Testis (tissue), 2 donors: ENCODE measurements around the gene PCBP3.

ENCODE experiments used
- CTCF ChIP-seq, 3 experiments: fragments of 450-650 bp in 2 of 3; fragments of 200-600 bp in 1 of 3; sonication (generic) in 1 of 3; IDR thresholded peaks; one replicate each; pipeline ENCODE4 v1.5.1; 2016 to 2019; ENCODE audit warnings: antibody characterized with exemption in 3 of 3, mild to moderate bottlenecking in 2 of 3, moderate library complexity in 1 of 3
- POLR2A ChIP-seq: fragments of 450-650 bp; IDR thresholded peaks from one replicate; pipeline ENCODE4 v1.6.1; 2017; ENCODE audit warnings: antibody characterized with exemption, mild to moderate bottlenecking, moderate library complexity

DNA sequence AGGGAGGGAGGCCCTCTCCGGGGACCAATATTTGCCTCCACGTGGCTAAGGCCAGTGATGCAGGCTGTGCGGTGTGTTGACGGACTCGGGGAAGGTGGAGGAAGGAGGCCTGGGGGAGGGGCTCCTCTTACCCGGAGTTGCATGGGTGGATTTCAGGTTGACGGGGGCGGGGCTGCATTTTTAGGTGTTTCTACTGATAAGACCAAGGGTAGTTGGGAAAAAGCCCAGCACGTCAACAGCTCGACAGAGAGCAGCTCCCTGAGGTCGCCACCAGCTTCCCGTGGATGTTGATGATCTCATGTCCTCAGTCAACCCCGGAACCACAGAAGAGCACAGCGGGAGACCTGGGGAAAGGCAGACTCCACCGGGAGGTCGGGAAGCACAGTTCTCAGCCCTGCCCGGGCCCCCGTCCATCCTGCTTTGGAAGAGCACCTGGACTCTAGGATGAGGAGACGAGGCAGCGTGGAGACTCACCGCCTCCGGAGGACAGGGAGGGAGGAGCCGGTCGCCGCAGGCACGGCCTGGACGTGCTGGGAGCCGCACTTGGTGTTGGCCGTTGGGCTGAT is 305.1 kb downstream of the PCBP3 start:
- TF ChIP-seq CTCF (IDR thresholded peaks at IDR 0.05) (no peak), POLR2A (no peak)
